GM18508 (cell line): Measurements from ENCODE around the gene IL36A.

Experiments
- ATAC-seq: cut with Tn5 transposase; IDR thresholded peaks from one replicate; pipeline ENCODE4 v1.9.1; 2021; ENCODE audit warnings: moderate number of reproducible peaks; ENCODE audit not compliant: insufficient read depth, unreplicated experiment

IL36A gene, protein sequence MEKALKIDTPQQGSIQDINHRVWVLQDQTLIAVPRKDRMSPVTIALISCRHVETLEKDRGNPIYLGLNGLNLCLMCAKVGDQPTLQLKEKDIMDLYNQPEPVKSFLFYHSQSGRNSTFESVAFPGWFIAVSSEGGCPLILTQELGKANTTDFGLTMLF

DNA sequence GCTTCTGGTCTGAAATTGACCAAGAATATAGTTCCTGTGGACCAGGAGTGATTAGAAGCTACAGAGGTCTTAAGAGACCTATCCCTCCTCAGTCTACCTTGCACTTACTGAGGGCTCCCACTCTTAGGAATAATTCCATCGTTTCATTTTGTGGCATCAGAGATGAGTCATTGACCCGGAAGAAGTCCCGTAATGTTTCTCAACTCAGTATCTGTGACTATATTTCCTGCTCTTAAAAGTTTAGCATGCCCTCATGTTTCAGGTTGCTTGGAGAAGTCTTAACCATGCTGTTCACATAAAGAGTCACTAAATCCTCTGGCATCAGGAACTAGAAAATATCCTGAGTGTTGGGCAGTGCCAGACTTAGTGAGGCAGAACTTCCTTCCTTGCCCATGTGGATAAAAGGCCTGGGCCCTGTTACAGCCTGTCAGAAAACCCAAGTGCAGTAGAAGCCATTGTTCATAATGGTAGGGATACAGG lies at the start of gene IL36A:
Gene IL36A, plus strand, starts transcription at position 430 of the 480 bp plus-strand sequence. CDS start 413 bp downstream, outside the sequence.
- ATAC-seq = no peak

DNA sequence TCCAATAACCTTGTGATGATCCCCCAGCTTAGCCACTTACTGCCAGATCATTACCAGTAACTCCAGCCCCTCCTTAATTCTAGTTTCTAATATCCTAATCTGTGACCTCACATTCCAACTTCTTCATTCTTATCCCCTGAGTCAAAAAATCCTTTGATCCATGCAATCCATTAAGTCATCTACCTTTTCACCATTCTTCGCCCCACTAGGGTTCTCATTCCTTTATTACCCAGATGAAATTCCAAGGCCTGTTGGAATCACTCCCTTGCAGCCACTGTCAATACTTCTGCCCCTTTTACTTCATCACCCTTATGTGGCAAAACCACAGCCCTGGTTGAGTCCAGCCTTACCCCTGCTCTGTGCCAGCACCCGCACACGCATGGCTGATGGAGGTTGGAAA lies 47.7 kb upstream of the IL36A start:
- ATAC-seq = no peak

DNA sequence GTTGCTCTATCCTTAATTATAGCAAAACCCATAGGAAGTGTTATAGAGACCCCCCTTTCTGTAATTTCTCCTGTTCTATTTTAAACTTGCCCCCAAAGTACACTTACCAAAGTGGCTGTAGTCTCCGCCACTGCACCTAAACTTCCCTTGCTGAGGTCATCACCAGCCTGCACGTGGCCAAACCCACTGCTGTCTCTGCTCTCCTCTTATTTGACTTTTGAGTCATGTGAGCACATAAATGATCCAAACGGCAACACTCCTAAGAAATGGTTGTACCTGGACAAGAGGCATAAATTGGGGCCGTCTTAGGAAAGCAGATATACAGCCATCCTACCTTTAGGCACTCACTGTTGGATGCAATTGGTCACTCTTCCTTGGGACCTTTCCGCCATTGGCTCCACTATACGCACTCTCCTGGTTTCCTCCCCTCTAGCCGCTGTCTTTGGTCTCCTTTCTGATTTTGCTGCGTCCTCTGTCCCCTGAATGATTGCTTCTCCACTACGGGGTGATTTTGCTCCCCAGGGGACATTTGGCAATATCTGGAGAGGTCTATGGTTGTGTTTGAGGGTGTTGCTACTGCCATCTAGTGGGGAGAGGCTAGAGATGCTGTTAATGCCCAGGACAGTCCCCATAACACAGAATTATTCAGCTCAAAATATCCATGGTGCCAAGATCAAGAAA lies 46.7 kb upstream of the IL36A start:
- ATAC-seq = no peak

DNA sequence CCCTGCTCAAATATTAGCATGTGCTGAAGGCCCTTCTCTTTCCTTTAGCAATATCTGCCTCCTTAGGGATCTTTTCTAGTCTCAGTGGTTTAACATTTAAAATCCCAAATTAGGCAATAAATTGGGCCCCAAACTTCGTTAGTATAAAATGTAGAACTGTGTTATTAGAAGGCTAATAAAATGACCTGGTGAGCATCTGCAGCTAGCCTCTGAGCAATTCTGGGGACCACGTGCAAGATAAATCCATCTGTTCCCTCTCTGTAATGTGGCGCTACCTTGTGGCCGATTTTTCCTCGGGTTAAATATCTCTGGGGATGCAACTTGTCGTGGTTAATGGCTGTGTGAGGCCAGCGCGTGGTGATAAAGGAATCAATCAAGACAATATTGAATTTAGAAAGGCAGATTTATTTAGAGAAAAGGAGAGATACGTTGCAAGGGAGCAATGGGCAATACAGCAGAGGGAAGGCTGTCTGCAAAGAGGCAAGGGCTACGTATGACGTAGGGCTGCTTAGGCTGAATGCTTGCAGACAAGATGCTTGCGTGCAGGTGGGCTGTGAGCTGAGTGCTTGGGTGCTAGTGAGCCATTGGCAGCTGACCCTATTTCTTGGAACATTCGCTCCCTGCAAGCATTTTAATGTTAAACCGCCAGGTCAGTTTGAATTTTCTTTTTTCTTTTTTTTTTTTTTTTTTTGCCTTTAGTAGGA lies 46.0 kb upstream of the IL36A start:
- no peak for ATAC-seq

DNA sequence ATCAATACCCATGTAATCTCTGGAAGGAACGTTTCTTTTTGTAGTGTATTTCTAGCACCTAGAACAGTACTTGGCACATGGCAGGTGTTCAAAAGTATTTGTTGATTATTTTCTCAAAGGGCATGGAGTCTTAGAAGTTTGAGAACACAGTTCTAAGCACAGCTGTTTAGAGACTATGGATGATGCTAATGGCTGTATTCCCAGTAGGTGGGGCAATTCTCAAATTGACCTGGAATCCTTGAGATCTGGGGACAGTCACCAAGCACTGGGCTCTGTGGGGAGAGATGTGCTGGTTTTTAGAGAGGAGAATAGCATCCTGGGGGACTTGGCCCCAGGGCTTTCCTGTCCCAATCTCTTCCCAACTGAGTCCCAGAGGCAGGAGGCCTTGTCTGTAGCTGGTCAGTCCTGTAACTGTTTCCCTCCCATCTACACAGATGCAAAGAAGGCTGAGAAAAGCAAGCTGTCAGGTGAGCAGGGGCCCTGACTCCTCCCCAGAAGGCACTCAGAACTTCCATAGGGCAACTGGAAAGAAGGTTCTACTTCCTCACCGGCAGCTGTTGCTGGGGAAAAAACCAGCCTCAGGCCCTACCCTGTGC lies 44.9 kb upstream of the IL36A start:
- ATAC-seq = no peak

DNA sequence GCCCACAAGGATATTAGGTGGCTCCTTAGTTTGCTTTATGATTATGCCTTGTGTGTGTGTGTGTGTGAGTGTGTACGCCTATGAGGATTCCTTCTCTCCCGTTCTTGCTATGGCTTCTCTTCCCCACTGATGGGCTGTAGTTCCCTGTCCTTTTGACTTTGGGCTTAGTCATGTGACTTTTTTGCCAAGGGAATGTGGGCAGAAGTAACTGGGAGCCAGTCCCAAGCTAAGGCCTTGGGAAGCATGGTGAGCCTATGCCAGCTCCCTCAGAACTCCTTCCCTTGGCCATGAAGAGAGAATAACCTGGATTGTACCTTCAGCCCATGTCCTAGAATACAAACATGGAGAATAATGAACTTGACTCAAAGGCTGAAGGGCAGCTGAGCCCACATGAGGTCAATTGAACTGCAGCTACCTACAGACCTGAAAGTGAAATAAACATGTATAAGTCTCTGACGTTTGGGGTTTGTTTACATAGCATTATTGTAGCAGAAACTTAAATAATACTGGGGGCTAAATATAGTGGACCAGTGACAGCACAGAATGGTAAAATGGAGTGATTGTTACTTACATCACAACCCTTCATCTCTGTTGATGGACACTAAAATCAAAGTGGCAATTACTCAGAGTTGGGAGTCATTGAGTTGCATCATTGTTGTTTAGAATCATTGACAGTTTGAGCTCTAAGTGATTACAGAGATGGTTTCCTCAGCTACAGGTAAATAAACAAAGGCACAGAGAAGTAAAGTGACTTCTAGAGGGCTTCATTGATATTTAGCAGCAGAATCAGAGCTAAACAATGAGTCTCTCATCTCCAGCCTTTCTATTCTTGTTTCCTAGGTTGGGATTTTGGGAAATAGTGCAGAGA lies 42.7 kb upstream of the IL36A start:
- no peak for ATAC-seq

DNA sequence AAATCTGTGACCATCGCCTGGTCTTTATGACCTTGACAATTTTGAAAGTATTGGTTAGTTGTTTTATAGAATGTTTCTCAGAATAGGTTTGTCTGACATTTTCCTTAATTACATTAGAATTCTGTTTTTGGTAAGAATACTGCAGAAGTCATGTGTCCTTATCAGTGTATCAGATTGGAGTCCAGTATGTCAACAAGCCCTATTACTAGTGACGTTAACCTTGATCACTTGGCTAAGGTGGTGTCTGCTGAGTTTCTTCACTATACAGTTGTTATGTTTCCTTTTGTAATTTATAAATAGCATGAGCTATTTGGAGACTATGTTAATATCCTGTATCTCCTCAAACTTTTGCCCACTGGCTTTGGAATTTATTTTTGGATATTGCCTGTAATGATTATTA lies 38.2 kb upstream of the IL36A start:
- ATAC-seq = no peak

DNA sequence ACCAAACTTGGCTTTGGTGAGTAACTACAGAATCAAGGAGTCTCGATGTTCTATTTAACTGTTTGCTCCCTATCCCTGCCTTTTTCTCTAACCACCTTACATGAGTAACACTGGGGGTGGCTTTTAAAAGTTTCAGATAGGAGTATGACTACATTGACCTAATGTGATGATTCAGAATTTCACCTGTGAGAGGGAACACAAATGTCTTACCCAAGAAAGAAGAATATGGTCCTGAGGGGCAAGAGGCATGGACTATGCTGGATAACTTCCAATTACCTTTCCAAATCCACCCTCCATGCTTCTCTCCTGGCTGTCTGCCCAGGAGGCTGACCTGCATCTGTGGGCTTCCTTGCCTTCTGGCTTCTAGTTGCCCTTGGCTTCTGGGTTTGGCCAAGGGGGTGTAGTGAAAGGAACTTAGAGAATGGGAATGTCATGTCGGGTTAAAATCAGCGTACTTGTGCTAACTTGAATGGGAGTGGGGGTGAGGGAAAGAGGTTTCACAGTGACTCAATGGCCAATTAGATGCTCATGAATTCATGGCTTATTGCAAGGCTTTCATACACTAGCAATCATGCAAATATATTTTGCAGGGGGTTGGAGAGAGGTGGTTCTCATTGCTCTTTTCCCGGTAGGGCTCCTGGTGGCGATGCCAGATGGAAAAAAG lies 32.7 kb upstream of the IL36A start:
- no peak for ATAC-seq

DNA sequence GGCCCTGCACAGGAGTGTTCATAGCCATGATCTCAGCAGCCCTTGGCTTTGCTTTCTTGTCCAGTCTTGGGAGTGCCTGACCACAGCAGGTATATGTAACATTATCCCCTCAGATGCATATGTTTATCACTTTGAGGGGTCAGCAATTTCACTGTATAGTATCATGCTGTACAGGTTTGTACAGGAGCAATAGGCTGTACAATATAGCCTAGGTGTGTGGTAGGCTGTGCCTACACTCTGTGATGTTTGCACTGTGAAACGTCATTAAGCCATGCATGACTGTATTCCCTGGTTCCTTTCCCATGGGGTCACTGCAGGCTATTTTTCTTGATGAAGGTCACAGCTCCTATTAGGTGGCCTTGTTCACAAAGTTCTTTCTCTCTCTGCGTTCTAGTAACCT lies 32.1 kb upstream of the IL36A start:
- ATAC-seq = no peak

DNA sequence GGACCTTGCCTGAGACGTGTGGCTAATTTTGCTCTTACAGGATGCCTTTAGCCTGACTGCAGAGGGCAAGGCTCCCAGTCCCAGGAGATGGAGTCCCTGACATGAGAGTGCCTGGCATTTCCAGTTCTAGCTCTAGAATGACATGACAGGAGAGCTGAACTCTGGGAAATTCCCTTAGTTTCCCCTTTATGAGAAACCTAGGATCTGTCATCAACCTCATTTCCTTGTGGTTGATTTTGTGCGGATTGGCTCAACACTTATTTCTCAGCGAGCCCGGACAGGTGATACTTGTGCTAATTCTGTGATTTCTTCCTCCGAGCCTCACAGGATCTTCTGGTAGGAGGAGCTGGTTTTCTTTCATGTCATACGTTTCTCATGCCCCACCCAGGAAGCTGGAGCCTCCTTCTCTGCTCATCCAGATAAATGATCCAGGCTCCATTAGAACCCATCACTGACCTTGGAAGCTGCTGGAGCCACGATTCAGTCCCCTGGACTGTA lies 27.7 kb upstream of the IL36A start, which contains the start of gene IL36G:
Gene IL36G, plus strand, starts transcription at position 448 of the 498 bp plus-strand sequence. CDS start 633 bp downstream, outside the sequence.
- ATAC-seq = no peak

DNA sequence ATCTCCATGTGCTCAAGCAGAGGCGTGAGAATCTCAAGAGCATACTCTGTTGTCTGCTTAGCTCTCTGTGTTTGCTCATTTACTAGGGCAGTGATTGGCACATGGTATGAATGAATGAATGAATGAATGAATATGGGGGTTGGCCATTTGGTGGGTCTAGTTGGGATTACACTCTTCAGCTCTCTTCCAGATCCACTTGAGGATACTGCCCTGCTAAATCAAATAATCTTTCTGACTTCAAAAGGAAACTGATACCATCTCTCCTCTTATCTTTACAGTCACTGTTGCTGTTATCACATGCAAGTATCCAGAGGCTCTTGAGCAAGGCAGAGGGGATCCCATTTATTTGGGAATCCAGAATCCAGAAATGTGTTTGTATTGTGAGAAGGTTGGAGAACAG lies 25.5 kb upstream of the IL36A start:
- no peak for ATAC-seq

DNA sequence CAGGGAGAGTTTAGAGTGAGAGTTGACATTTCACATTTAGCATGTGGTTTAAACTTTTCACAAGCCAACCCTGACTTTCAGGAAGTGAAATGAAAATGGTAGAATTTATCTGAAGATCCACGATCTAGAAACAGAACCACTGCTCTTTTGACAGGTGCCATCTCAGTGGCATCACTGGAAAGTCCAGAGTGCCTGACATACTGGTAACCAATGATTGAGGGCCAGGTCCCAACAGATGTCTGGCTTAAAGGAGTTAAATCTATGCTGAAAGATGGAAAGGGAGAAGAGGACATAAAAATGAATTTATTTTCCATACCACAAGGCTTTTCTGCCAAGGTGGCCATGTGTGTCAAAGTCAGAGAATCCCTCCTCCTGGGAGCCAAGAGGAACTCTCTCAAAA lies 24.7 kb upstream of the IL36A start:
- ATAC-seq = no peak

DNA sequence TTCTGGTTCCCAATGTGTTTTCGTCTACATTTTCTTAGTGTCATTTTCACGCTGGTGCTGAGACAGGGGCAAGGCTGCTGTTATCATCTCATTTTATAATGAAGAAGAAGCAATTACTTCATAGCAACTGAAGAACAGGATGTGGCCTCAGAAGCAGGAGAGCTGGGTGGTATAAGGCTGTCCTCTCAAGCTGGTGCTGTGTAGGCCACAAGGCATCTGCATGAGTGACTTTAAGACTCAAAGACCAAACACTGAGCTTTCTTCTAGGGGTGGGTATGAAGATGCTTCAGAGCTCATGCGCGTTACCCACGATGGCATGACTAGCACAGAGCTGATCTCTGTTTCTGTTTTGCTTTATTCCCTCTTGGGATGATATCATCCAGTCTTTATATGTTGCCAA lies 20.2 kb upstream of the IL36A start:
- no peak for ATAC-seq

DNA sequence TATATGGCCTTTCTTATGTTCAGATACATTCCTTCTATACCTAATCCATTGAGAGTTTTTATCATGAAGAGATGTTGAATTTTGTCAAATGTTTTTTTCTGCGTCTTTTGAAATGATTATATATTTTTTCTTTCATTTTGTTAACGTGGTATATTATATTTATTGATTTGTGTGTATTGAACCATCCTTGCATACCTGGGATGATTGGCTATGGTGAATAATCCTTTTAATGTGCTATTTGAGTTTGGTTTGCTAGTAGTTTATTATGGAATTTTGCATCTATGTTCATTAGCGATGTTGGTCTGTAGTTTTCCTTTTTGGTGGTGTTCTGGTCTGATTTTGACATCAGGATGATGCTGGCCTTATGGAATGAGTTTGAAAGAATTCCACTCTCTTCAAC lies 15.6 kb upstream of the IL36A start:
- ATAC-seq = no peak

DNA sequence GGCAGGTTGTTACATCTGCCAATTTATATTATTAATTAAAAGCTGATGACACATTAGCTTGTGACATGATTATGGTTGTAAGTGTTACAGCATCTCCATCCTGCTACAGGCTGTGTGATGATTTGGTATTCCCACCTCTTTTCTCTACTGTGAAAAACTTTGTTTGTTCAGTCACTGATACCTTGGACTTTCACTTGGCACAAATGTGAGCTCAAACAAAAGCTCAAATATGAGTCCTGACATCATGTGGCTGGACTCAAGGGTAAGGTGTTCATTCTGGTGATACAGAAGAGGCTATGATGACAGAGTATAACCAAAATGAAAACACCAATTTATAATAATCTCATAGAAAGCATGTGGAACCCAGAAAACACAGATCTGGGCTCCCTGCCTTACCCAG lies 11.4 kb upstream of the IL36A start:
- ATAC-seq = no peak

DNA sequence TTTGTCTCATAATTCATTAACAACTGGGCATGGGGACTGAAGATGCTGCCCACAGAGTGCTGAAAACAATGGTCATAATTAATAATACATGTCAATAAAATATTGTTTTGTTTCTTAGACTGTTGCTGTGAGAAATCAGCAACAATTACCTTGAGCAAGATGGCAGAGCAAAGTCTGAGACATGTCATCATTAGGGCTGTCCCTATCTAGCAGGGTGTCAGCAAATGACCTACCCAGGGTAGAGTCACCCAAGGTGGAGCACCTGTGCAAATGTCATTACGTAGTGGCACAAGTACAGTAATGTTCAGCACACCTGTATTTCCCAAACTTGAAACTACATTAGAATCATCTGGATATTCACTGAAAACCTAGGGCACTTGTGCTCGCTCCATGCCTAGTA lies 10.6 kb upstream of the IL36A start:
- ATAC-seq = no peak

DNA sequence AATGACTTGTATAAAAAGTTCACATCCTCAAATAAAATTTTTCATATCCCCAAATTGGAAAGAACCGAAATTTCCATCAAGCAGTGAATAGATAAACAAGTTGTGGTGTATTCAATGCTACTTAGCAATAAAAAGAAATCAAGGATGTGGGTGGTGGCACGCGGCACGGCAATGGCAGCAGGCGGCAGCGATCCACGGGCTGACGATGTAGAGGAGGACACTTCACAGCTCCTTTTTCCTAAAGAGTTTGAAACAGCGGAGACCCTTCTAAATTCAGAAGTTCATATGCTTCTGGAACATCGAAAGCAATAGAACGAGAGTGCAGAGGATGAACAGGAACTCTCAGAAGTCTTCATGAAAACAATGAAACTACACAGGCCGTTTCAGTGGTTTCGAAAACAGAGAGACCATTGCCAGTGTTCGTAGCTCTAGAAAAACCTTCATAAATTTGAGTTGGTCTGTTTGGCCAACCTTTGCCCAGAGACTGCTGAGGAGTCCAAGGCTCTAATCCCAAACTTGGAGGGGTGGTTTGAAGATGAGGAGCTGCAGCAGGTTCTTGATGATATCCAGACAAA lies 9.8 kb upstream of the IL36A start:
- ATAC-seq = no peak

DNA sequence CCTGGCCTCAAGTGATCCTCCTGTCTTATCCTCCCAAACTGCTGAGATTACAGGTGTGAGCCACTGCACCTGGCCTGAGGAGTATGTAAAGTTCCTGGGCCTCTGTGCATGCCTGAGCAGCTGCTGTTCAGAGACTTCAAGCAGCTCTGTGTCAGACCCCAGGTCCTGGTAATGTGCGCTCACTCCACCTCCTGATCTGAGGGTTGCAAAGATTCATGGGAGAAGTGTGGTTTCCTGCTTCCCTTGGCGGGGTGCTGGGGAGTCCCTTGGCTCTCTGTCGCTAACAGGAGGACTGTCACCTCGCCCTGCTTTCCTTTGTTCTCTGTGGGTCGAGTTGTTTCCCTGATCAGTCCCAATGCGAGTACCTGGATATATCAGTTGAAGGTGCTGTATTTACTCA lies 8.6 kb upstream of the IL36A start:
- ATAC-seq = no peak

DNA sequence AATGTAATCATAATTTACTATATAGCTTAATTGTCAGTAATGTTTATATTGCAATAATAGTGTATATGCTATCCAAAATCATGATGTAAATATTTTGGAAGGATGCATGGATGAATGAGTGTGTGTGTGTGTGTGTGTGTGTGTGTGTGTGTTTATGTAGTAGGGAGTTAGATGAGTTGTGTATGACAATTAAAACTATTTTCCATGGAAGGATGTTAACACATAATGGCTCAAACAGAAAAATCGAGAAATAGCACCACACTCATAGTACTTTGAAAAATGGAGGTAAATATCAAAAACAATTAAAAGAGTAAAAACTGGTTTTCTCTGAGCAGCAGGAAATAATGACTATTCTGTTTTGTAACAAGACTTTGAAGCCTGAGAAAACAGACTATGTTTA lies 8.1 kb upstream of the IL36A start:
- no peak for ATAC-seq
